Gastrocnemius medialis (tissue), 4 donors: ENCODE data around the gene DHH. TPM values are rescaled to one million over a fixed set of nuclear protein-coding genes. Genes with fewer than 3 reads are reported as not detected.
A peak's percentile ranks its signal among the peaks of the same experiment; 100 is the strongest.

ENCODE experiments used
- ATAC-seq, 2 donors: fragments of 150-250 bp; one replicate each; pipeline ENCODE4 v1.9.1; 2016
- DNase-seq, 2 donors: peaks; one replicate each; pipeline ENCODE4 v3.0.0-alpha.2; 2019
- H3K27ac ChIP-seq, 4 donors: fragments of 200-600 bp; sonication (generic); 1 replicate in 1 of 4; 2 replicates in 3 of 4; pipeline ENCODE4 v1.5.1; 2016 to 2018; ENCODE audit warnings: mild to moderate bottlenecking in 2 of 4, moderate library complexity in 1 of 4
- H3K27me3 ChIP-seq, 3 donors: fragments of 200-600 bp; sonication (generic) in 2 of 3; 1 replicate in 1 of 3; 2 replicates in 2 of 3; pipeline versions ENCODE4 v1.5.1 to v1.6.0; 2016 to 2019; ENCODE audit warnings: mild to moderate bottlenecking in 1 of 3, moderate library complexity in 1 of 3
- H3K36me3 ChIP-seq, 2 donors: fragments of 200-600 bp; sonication (generic) in 1 of 2; one replicate each; pipeline ENCODE4 v1.5.1; 2017 to 2018
- H3K4me1 ChIP-seq, 2 donors: fragments of 200-600 bp; sonication (generic) in 1 of 2; one replicate each; pipeline ENCODE4 v1.5.1; 2016 to 2017; ENCODE audit warnings: mild to moderate bottlenecking in 2 of 2
- H3K4me3 ChIP-seq, 4 donors: fragments of 200-600 bp; sonication (generic) in 3 of 4; 1 replicate in 1 of 4; 2 replicates in 3 of 4; pipeline ENCODE4 v1.5.1; 2016 to 2019; ENCODE audit warnings: mild to moderate bottlenecking in 2 of 4
- H3K9me3 ChIP-seq, 3 donors: fragments of 200-600 bp; sonication (generic) in 2 of 3; 1 replicate in 1 of 3; 2 replicates in 2 of 3; pipeline ENCODE4 v1.5.1; 2016 to 2019
- POLR2A ChIP-seq, 2 donors: fragments of 450-650 bp; IDR thresholded peaks; one replicate each; pipeline ENCODE4 v1.6.1; 2017; ENCODE audit warnings: antibody characterized with exemption in 2 of 2, mild to moderate bottlenecking in 2 of 2, moderate library complexity in 2 of 2
- in situ Hi-C, 4 donors: fragments of 200-750 bp; cut with MboI; loops; one replicate each; pipeline versions ENCODE4 v1.15.0 to v1.8.0; 2017; ENCODE audit warnings: low sequenced_read_pairs in 4 of 4
- intact Hi-C: fragments of 100-400 bp; cut with DNase I; formaldehyde crosslinking; loops from one replicate; pipeline ENCODE4 v1.15.1; 2023; ENCODE audit warnings: low total_unique reads
- total RNA-seq, 4 donors: library from RNA; depleted of rRNA; stranded (reverse); fragments of >200 nt; gene quantifications; one replicate each; pipeline versions ENCODE4 v1.1.0 to v1.2.3, GENCODE V29; 2016
- TF ChIP-seq, protein P1 (sequence below), 5 experiments: fragments of 450-650 bp in 3 of 5; fragments of 200-600 bp in 2 of 5; sonication (generic) in 2 of 5; IDR thresholded peaks in 4 of 5; conservative IDR thresholded peaks in 1 of 5; 1 replicate in 4 of 5; 2 replicates in 1 of 5; pipeline ENCODE4 v1.5.1; 2016 to 2019; ENCODE audit warnings: antibody characterized with exemption in 5 of 5, mild to moderate bottlenecking in 3 of 5, moderate library complexity in 3 of 5

The DHH gene
- total RNA-seq, result under 1 TPM in 3 of 4 donors, not detected in 1; 0.09 to 0.36 (median 0.15) TPM

DNA sequence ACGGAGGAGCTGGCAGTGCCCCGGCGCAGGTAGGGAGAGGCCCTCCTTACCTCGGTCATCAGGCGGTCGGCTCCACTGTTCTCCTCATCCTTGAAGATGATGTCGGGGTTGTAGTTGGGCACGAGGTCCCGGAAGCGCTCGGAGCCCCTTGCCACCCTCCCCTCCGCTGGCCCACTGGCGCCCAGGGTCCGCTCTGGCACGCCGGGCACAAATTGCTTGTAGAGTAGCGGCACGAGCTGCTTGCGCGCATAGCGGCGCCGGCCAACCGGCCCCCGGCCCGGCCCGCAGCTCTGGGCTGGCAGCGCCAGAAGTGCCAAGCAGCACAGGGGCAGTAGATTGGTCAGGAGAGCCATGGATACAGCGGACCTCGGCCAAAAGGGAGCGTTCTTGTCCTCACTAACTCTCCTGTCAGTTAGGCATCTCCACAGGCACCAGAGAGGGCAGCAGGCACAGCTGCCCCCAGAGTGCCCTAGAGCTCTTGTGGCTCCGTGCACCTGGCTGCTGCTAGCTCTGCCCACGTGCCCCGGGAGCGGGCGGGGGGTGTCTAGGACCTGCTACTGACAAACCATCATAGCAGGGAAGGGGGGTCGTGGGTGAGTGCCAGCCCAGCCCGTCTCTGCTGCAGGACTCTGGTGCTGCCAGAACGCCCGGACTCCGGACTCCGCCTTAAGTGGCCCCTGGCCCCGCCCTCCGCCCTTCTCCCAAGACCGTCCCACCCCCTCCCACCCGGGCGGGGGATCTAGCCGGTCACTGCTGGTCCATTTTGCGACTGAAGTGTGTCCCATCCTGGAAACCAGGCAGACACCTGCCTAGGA lies at the start of gene DHH:
DHH (minus strand) TSS at position 642 of the 815 bp plus-strand sequence; CDS start at position 353, 289 bp downstream.
- H3K4me3 ChIP-seq, result peak within 1 kb of the TSS in 3 of 4 donors; percentile 30 to 40 (median 35)
- H3K27ac ChIP-seq, result no peak within 1 kb of the TSS
- peaks cover 30 to 31% of the 10 kb centered on the region in 2 donors for H3K4me1 ChIP-seq
- in situ Hi-C loops, result loop anchor here in 1 of 4 donors (25.0 kb wide), 1 partner anchor 143 kb away; no protein-coding TSS in a partner anchor
- ATAC-seq, result peak in 1 of 2 donors; percentile 7
- intact Hi-C loops, result no loop called here
- H3K27me3 ChIP-seq, result peaks cover 52 to 55% (median 52%) of the 10 kb centered on the region in 3 donors
- TF ChIP-seq POLR2A (IDR thresholded peaks at IDR 0.05), result no peak
- TF ChIP-seq, protein P1, sequence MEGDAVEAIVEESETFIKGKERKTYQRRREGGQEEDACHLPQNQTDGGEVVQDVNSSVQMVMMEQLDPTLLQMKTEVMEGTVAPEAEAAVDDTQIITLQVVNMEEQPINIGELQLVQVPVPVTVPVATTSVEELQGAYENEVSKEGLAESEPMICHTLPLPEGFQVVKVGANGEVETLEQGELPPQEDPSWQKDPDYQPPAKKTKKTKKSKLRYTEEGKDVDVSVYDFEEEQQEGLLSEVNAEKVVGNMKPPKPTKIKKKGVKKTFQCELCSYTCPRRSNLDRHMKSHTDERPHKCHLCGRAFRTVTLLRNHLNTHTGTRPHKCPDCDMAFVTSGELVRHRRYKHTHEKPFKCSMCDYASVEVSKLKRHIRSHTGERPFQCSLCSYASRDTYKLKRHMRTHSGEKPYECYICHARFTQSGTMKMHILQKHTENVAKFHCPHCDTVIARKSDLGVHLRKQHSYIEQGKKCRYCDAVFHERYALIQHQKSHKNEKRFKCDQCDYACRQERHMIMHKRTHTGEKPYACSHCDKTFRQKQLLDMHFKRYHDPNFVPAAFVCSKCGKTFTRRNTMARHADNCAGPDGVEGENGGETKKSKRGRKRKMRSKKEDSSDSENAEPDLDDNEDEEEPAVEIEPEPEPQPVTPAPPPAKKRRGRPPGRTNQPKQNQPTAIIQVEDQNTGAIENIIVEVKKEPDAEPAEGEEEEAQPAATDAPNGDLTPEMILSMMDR (IDR thresholded peaks at IDR 0.05 in 4 of 5, conservative IDR thresholded peaks at IDR 0.05 in 1 of 5), result no peak
- H3K9me3 ChIP-seq, result no peaks in the 10 kb centered on the region
- no peak for DNase-seq
- H3K36me3 ChIP-seq, result peaks cover 0 to 19% of the 10 kb centered on the region in 2 donors

DNA sequence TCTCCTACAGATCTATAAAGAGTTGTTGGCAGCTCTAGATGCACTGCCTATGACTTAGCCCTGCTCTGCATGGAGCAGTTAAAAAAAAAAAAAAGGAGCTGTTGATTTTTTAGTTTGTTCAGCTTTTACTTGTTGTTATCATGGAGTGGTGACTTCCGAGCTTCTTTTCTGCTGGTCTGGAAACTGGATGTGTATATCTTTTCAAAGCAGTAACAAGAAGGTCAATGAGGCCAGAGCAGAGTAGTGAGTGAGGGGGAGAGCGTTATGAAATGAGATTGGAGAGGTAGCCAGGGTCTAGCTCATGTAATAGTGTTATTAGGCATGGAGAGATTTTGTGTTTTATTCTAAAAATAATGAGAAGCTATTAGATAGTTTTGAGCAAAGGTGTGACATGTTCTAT lies 49.8 kb upstream of the DHH start:
- Histone ChIP-seq H3K9me3 (no peaks in the 10 kb centered on the region), H3K36me3 (no peaks in the 10 kb centered on the region), H3K4me1 (no peaks in the 10 kb centered on the region), H3K4me3 (no peak overlapping the region), H3K27me3 (no peaks in the 10 kb centered on the region), H3K27ac (no peak overlapping the region)
- in situ Hi-C loops (no loop called here), intact Hi-C loops (no loop called here)
- TF ChIP-seq, protein P1 (IDR thresholded peaks at IDR 0.05 in 4 of 5, conservative IDR thresholded peaks at IDR 0.05 in 1 of 5), result no peak
- TF ChIP-seq POLR2A (IDR thresholded peaks at IDR 0.05), result no peak
- ATAC-seq, result no peak
- no peak for DNase-seq

DNA sequence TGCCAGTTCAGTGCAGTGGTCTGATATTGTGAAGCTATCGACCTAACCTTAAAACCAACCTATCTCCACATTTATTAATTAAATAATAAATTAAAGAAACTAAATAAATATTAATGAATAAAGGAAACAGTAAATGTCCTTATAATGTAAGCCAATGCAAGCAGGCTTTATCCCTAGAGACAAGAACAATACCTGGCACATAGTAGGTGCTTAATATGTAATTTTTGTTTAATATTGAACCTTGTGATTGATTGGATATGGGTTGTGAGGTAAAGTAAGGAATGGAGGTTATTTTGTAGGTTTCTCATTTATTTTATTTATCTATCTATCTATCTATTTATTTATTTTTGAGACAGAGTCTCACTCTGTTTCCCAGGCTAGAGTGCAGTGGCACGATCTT lies 44.4 kb upstream of the DHH start:
- no peak overlapping the region for H3K4me3 ChIP-seq
- H3K4me1 ChIP-seq, result no peaks in the 10 kb centered on the region
- H3K36me3 ChIP-seq, result no peaks in the 10 kb centered on the region
- H3K27me3 ChIP-seq, result no peaks in the 10 kb centered on the region
- TF ChIP-seq, protein P1 (IDR thresholded peaks at IDR 0.05 in 4 of 5, conservative IDR thresholded peaks at IDR 0.05 in 1 of 5), result no peak
- TF ChIP-seq POLR2A (IDR thresholded peaks at IDR 0.05), result no peak
- no peak for ATAC-seq
- DNase-seq, result no peak
- no peak overlapping the region for H3K27ac ChIP-seq
- in situ Hi-C loops, result no loop called here
- intact Hi-C loops, result no loop called here
- H3K9me3 ChIP-seq, result no peaks in the 10 kb centered on the region

DNA sequence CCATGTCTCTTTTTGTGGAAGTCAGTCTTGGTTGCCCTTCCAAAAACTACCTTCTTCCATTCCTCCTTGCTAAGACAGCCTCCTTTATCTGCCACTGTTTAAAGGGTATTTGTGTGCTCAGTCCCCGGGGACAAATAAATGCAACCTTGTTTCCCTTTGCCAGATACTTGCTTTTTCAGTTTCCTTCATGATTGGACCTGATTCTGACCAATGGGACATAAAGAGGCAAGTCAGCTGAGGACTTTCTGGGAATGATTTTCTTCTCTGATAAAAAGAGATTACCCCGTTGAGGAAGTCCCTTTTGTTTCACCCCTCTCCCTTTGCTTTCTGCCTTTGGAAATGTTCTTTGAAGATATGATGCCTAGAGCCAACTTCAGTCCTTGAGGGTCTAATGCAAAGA lies 44.0 kb upstream of the DHH start:
- H3K36me3 ChIP-seq, result no peaks in the 10 kb centered on the region
- no peaks in the 10 kb centered on the region for H3K27me3 ChIP-seq
- in situ Hi-C loops (no loop called here), intact Hi-C loops (no loop called here)
- no peak overlapping the region for H3K27ac ChIP-seq
- ATAC-seq (no peak), DNase-seq (no peak)
- H3K4me3 ChIP-seq, result no peak overlapping the region
- no peaks in the 10 kb centered on the region for H3K9me3 ChIP-seq
- TF ChIP-seq, protein P1 (IDR thresholded peaks at IDR 0.05 in 4 of 5, conservative IDR thresholded peaks at IDR 0.05 in 1 of 5), result no peak
- TF ChIP-seq POLR2A (IDR thresholded peaks at IDR 0.05), result no peak
- peaks cover 0 to 2% of the 10 kb centered on the region in 2 donors for H3K4me1 ChIP-seq
